CD4-positive, alpha-beta T cell treated with Interleukin-1 beta for 1 hour (primary cell): Measurements from ENCODE around the gene SLC16A11.
A peak's percentile ranks its signal among the peaks of the same experiment; 100 is the strongest.
"Not testable (repeated sequence)": the region's sequence is repeated elsewhere in the genome, so short reads cannot be mapped to it uniquely, and the experiment has no call there.

Source experiments
- DNase-seq, 2 donors: peaks; one replicate each; pipeline ENCODE4 v3.0.0-alpha.2; 2020 to 2022

SLC16A11 gene

DNA sequence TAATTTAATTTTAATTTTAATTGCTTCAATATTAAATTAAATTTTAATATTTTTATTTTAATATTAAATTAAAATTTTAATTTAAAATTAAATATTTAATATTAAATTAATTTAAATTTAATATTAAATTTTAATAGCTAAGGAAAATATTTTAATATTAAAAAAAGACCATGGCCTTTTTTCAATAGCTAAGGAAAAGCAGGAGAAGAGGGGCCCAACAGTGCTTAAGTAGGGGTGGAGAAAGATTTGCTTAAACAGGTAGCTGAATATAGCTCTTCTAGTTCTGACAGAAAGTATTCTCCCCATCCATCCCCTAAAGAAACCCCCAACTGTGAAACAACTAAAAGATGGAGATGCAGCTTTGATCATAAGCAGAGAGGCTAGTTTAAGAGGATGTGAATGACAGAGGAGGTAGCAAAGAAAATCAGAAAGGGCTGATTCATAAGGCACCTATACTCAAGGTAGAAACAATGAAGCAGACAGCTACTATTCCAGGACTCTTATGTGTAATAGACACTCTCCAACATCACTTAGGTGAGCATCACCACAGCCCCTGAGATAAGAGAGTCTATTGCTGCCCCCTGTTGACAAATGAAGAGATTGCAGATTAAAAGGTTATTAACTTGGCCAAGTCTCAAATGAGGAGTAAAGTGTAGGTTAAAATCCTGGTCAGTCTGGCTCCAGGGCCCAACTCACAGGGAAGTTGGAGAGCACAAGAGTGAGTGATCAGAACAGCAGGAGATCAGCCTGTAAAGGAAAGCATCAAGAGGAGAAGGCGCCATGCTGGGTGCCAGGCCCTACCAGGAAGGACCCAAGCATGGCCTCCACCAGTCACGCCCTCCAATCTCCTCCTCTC is 39.3 kb downstream of the SLC16A11 start:
- DNase-seq, result peak; percentile 30 to 86

DNA sequence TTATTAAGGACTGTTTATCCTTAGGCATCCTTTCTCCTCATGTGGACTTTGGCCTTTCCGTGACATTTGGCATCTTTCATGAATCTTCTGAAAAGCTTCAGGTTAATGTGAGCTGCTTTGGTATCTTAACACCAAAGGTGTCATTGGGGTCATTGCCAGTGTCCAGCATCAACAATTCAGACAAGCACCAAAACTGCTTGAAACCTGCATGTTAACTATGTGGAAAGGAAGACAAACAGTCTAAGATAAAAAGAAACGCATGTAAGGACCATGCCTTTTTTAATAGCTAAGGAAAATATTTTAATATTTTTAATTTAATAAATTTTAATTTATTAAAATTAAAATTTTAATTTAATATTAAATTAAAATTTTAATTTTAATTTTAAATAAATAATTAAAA is 40.1 kb downstream of the SLC16A11 start:
- no peak for DNase-seq

DNA sequence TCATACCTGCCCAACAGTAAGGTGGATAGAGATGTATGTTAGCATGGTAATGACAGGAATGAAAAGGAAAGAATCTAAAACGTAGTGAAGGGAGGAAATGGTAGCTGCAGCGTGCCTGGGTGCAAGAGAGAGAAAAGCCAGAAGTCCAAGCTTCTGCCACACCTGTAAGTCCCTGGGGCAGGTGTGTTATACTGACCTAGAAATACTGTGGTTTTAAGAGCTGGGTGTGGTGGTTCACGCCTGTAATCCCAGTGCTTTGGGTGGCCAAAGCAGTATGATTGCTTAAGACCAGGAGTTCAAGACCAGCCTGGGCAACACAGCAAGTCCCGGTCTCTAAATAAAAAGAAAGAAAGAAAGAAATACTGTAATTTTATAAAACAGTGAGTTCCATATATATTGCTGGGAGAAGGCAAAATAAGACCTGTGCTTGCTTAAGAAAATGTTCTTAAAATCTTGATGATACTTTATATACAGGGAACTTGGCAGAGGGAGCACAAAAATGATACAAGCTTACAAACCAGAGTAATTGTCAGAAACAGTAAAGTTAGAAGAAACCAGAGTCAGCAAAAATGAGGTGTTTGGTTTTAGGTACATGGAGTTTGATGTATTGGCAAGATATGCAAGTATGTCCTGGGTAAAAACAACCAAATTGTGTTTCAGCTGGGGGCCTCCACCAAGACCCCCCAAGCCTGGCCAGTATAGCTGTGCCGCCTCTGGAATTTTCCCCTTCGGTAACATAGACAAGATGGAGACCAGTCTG is 41.4 kb downstream of the SLC16A11 start:
- no peak for DNase-seq

DNA sequence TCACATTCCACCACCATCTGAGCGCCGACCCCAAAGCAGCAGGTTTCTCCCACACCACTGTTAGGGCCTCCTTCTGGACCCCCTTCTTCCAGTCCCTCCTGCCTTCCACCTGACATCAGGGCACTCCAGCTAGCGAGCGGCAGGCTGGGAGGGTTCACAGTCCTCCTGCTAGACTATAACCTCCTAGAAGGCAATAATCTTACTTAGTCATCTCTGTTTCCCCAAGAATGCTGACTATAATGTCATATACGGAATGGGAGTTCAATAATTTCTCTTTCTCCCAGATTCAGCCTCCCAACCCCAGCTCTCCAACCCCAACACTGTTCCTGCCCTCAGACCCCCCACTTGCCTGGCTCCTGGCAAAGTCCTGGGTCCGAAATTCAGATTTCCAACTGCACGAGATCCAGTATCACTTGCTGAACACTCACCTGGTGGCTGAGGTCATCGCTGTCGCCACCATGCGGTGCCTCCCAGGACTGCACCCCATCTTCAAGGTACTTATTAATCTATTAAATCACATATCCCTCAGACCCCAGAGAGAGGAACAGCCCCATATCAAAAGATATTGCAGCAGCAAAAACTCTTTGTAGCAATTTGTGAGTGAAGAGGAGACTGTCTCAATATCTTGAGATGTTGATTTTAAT is 42.5 kb downstream of the SLC16A11 start:
- peak; percentile 25 to 53 for DNase-seq

DNA sequence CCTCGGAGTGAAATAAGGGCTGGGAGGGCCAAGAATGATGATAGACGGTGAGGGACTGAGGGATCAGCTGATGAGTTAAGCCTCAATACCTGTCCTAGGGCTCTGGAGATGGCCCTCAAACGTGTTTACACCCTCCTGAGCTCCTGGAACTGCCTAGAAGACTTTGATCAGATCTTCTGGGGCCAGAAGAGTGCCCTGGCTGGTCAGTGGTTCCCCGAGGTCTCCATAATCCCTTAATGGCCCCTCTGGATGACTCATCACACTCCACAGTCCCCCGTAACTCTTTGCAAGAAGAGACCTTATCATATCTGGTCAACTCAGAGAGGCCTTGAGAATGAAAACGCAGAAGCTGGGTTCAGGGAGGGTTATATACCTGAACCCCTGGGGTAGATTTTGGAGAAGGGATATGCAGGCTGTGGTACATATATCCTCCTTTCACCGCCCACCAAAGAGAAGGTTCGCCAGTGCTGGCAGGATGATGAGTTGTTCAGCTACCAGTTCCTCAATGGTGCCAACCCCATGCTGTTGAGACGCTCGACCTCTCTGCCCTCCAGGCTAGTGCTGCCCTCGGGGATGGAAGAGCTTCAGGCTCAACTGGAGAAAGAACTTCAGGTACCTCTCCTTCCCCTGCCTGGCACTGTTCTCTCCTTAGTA is 44.9 kb downstream of the SLC16A11 start:
- no peak for DNase-seq

DNA sequence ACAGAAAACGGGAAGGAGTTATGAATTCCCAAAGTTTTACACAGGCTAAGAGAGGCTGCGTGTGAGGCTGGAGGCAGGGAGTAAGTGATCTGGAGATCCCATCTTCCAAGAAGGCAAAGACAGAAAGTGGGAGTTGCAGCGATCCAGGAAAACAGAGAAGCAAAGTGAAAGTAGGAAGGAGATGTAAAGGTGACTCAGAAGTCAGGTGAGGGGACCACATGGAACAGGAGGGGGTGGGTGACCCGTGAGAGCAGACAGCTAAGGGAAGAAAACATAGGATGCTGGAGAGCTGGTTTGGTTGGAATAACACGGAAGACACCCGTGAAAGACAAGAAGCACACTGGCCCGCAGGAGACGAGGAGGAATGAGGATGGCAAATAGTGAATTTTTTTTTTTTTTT is 46.7 kb downstream of the SLC16A11 start:
- no peak for DNase-seq

DNA sequence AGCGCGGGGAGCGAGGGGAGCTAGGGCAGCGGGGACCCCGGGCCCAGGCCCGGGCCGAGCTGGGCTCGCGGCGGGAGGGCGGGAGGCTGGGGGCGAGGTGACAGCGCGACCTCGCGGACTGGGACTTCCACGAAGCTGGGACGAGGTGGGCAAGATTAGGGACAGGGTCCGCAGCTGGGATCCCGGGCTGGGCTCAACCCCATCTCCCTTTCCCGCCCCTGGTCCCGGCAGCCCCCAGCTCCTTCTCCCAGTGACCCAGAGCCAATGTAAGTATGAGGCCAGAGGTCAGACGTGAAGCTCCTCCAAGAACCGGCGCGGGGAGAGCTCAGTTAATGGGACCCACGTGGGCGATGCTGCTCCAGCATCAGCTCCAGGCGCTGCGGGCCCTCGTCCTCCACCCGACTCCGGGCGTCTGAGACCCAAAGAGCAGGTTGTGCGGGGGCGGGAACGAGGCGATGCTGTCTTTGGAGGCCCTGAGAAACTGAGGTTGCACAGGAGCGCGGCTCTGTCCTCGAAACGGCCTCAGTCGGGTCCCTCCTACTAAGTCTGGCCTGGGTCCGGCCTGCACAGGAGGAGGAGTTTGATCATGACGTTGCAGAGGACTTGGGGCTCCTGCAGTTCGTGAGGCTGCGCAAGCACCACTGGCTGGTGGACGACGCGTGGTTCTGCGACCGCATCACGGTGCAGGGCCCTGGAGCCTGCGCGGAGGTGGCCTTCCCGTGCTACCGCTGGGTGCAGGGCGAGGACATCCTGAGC is 47.5 kb downstream of the SLC16A11 start:
- no peak for DNase-seq

DNA sequence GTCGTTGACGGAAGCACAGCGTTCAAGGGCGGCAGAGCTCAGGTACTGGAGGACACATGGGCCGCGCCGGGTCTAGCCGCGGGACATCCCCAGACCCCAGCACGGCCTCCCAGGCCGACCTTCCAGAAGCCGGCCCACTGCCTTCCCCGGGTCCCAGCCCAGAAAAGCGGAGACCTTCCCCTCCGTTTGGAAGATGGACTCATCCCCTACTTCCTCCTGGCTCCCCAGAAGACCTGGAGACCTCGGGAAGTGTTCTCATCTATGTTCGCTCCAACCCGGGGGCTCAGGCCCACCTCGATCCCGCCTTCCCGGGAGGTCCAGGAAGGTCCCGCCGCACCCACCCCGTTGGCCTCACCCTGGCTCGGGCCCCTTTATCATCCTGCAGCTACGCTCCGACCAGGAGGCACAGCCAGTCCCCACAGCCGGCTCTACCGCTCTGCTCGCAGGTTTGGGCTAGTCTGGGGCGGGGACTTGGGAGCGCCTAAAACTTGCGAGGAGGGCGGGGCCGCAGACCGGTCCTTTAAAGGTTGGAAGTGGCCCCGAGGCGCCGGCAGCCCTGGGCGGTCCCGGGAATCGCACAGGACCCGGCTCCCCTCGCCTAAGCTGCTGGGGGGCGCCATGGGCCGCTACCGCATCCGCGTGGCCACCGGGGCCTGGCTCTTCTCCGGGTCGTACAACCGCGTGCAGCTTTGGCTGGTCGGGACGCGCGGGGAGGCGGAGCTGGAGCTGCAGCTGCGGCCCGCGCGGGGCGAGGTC is 48.2 kb downstream of the SLC16A11 start, which contains the start of gene ALOX12:
Gene ALOX12, plus strand, starts transcription at position 550 of the 756 bp plus-strand sequence. Its CDS starts 69 bp downstream, at position 619.
- DNase-seq, result no peak

DNA sequence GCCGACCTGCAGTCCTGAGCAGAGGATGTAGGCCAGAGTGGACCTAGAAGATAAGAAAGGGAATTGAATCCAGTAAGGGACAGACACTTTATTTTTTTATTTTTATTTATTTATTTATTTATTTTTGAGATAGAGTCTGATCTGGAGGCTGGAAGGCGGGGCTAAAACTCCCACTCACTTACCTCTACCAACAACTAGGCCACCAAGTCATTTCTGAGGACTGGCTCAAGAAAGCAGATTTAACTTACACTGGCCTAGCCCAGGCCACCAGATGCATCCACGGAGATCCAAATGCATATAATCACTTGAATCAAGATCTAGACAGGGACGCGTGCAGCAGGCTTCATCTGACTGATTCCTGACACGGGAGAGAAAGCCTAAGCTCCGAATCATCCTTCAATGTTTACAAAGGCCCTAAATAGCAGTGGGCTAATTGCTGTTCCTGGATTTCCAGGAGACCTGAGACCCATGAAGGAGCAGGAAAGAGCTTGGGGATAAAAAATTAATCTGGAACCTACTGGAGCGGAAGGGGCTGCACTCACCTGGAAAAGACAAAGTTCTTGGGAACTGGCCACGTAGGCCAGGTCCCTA is 49.1 kb downstream of the SLC16A11 start:
- DNase-seq, result no peak

DNA sequence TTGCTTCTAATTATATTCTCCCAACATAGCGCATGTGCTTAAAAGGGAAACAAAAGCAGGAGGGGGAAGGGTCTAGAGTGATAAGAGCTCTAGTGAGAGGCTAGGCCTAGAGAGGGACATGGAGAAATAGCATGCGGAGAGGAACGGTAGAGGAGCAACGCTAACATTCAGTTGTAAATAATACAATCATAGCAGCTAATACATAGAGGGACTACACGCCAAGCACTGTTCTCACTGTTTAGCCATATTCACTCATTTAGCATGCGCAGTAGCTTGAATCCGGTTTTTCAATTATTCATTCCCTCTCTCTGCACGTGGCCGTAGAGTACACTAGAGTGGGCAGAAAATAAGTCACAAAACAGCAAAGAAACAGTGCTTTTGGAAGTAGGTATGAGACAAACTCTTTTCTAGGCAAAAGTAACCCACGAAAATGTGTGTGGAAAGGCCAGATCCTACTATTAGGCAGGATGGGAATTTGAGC is 49.7 kb downstream of the SLC16A11 start:
- no peak for DNase-seq

DNA sequence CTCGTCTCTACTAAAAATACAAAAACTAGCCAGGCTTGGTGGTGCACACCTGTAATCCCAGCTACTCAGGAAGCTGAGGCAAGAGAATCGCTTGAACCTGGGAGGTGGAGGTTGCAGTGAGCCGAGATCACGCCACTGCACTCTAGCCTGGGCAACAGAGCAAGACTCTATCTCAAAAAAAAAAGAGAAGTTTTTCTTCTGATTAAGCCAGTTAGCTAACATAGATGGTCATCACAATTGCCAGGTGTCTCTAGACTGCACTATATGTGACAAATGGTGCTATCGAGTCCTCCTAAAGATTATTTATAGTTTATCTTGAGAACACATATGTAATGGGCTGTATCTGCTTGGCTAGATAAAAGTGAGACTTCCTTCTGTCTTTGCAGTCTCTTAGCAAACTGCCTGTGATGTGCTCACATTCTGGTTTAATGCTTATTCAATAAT is 50.3 kb downstream of the SLC16A11 start:
- not testable (repeated sequence) for DNase-seq
